A549 treated with AZD9567 at 1 μM for 4 hours (cell line): ENCODE data around the gene SPTBN4. TPM values are rescaled to one million over a fixed set of nuclear protein-coding genes. Genes with fewer than 3 reads are reported as not detected.

Experiments used
- total RNA-seq: library from RNA; stranded (reverse); fragments of 200-300 nt; extraction: Qiagen RNA extraction; gene quantifications from 5 replicates; pipeline ENCODE4 v1.2.3, GENCODE V29; 2022; ENCODE audit not compliant: insufficient read depth

Gene SPTBN4
- 0.32 to 0.72 TPM (median 0.52 TPM) in 5 replicates for total RNA-seq

DNA sequence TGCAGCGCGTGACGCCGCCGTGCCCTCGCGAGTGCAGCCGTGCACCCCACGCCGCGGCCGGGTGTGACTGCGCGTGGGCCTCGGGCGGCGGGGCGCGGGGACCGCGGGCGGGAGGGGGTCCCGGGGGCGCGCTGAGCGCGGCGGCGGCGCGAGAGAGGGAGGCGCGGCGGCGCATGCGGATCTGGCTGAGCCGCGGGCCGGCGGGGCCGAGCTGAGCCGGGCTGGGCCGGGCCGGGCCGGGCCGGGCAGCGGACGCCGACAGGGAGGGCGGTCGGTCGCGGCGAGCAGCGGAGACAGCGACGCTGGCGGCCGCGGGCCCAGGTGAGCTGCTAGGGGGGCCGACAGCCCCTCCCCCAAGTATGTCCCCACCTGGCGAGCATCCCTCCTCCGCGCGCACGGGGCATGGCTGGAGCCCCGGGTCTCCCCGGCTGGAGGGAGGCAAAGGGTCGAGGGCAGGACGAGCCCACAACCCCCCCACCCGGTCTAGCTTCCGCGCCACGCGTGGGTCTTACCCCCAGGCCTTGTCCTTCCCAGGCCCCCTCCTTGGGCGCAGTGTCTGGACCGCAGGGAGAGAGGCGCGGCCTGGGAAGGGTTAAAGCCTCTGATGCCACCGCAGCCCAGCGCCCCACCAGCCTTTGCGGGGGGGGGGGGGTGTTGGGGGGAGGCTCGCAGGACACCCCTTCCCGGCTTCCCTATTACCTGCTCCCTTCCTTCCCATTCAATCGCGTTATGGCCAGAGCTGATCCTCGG lies at the start of gene SPTBN4:
TSS of gene SPTBN4 (plus strand) at position 17 of the 750 bp plus-strand sequence. CDS start 5,621 bp downstream, outside the sequence.

DNA sequence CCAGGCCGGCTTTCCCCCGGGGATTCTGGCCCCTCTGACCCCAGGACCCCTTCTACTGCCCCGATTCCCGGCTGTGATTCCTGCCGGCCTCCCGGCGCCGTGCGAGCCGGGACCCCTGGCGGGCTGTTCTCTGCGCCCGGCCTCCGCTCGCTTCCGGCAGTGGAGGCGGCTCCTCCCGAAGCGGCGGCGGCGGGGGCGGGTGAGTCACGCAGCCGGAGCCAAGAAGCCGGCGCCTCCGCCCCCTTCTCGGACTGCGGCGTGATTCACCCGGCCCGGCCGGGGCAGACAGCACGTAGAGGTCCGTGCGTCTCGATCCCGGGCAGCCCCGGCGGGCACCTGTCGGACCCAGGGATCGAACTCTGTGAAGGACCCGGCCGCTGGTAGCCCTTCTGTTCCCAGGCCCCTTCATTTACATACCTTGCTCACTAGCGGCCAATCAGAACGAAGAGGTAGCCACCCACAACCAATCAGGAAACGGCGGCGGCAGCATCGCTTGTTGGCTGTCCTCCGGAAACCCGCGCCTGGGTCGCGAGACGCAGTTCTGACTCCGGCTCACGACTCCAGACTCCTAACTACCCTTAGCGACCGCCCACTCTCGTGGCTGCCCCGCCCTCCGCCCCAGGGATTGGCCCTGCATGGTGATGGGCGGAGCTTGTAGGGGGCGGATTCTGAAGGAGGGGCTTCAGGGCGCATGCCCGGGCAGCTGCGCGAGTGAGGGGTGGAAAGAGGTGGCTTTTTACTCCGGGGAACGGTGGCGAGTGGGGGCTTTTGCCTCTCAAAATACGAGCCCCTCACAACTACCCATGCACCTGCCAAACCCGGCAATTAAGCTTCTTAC lies 41.1 kb upstream of the SPTBN4 start, which contains the start of gene SERTAD1:
TSS of gene SERTAD1 (minus strand) at position 543 of the 838 bp plus-strand sequence. CDS start 2,446 bp downstream, outside the sequence.

DNA sequence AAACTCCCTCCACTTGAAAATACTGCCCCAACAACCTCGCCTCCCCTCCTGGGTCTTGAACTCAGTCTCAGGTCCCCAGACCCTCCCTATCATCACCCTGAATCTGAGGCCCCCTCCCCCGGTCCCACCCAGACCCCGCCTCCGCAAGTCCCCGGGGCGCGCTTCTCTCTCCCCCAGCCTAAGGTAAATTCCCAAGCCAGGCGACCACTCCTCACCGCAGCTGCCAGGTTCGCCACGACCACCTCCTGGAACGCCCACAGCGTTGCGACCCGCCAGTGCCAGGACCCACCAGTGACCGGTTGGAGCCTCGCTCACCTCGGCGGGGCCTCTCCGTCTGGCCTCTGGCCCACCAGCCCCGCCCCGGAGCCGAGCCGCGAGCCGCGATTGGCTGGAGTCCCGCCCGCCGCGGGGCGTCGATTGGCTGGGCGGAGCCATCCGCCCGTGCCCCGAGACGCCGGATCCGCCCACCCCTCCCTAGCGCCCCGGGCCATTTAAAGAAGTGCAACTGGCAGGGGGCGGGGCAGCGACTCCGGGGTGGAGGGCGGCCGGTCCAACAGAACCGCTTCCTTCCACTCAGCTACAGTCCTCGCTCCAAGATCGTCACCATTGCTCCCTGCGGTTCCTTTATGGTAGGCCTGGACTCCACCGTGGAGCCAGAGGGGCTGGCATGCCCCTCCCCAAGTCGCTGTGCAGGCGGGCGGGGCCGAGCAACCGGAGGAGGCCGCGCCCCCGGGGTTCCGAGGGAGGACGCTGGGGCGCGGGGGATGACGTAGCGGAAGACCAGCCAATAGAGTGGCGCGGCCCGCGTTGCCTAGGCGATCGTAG lies 22.6 kb upstream of the SPTBN4 start, which contains the start of gene SERTAD3:
TSS of gene SERTAD3 (minus strand) at position 336 of the 825 bp plus-strand sequence. CDS start 2,255 bp downstream, outside the sequence.

DNA sequence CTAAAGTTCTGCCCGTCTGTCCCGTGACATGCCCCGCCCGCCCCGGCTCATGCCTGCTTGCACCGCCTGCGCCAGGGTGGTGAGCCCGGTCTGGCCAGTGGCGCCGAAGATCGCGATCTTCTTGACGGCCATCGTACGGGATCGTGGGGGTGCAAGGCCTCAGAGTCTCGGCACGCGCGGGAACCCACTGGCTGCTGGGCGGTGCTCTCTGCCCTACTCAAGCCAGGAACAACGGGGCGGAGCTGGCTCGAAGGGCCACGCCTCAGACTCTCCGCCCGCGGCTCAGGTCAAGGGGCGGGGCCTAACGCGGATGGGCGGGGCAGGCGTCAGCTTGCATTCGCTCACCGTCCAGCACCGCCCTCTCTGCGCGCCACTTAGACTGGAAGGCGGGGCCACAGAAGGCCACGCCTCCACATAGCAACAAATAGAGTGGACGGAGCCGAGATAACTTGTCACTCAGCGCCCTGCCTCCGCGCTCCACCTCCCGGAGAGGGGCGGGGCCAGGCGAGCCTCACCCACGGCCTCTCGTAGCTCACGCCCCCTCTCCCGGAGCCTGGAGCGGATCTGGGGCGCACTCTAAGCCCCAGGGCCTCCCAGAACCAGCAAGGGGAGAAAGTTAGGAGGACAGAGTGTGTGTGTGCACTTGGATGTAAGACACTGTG lies 1.1 kb upstream of the SPTBN4 start, which contains the start of gene BLVRB:
TSS of gene BLVRB (minus strand) at position 189 of the 662 bp plus-strand sequence. CDS start at position 132, 57 bp downstream.

DNA sequence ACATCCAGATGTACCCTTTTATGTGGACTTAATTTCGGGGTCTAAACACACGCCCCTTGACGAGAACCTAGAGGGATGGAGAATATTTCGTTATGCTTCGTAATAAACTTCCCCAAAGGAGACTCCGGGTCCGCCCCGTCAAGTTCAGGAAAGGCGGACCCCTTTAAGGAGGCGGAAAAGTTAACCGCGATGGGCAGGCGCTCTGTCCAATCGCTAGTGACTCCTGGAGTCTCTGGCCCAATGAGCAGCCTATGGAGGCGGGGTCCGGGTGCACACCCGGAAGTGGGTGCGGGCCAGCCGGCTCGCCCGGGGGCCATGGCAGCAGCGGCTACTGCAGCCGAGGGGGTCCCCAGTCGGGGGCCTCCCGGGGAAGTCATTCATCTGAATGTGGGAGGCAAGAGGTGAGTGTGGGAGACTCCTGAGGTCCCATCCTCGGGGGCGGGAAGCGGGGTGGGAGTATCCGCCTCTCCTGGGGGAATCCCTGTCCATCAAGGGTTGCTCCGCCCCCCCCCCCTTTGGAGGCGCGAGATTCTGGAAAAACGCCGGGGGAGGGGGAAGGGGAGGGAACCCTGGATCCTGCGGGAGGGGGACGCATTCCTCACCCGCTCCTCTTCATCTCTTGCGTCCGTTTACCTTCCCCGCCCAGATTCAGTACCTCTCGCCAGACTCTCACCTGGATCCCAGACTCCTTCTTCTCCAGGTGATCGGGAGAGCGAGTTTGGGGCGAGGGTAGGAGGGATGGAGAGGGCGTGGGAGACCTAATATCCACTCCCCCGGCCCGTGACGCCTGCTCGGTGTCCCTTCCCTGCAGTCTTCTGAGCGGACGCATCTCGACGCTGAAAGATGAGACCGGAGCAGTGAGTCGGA lies 110.0 kb downstream of the SPTBN4 start, which contains the start of gene SHKBP1:
TSS of gene SHKBP1 (plus strand) at position 289 of the 867 bp plus-strand sequence. CDS start at position 316, 27 bp downstream.

DNA sequence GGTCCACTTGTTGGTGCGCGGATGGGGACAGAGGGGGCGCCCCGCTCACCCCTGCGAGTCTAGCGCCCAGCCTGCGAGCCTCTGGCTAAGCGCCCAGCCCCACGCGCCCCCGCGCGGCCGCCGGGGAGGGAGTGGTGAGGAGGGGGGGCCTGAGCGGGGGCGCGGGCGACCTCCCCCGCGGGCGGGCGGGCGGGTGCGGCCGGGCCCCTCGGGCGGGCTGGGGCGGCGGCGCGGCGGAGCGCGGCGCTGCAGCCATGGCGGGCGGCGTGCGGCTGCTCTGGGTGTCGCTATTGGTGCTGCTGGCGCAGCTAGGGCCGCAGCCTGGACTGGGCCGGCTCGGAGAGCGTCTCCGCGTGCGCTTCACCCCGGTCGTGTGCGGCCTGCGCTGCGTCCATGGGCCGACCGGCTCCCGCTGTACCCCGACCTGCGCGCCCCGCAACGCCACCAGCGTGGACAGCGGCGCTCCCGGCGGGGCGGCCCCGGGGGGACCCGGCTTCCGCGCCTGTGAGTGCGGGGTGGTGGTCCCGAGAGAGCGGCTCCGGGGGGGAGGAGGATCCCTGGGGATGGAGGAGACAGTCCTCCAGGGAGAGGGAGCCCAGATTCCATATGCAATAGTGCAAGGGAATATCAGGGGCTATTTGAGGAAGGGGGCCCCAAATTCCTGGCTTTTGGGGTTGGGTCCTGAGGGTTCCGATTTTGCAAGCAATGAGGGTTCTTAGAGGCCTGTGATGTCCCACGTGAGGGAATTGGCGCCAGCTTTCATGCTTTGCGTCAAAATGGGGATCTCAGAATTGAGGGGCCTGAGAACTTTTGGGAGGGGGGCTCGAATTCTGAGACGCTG lies 134.6 kb downstream of the SPTBN4 start, which contains the start of gene LTBP4:
TSS of gene LTBP4 (plus strand) at position 236 of the 841 bp plus-strand sequence. CDS start at position 255, 19 bp downstream.

Other genes starting within 250 kb of the SPTBN4 start
- 0.37 to 0.94 TPM (median 0.56 TPM) in 4 of 5 replicates, not detected in the other for gene TTC9B, start 248.6 kb upstream of the SPTBN4 start, total RNA-seq
- 0.11 to 0.31 TPM (median 0.22 TPM) in 4 of 5 replicates, not detected in the other for gene CCNP, start 240.3 kb upstream of the SPTBN4 start, total RNA-seq
- gene AKT2, start 181.7 kb upstream of the SPTBN4 start, total RNA-seq, result 124 to 171 TPM (median 166 TPM) in 5 replicates
- gene C19orf47, start 118.6 kb upstream of the SPTBN4 start, total RNA-seq, result 32.0 to 59.7 TPM (median 33.8 TPM) in 5 replicates
- 263 to 323 TPM (median 272 TPM) in 5 replicates for gene PLD3, start 118.3 kb upstream of the SPTBN4 start, total RNA-seq
- 0.27 to 0.35 TPM (median 0.31 TPM) in 4 of 5 replicates, not detected in the other for gene HIPK4, start 76.8 kb upstream of the SPTBN4 start, total RNA-seq
- gene PRX, start 53.6 kb upstream of the SPTBN4 start, total RNA-seq, result 1.4 to 1.6 TPM (median 1.5 TPM) in 5 replicates
- 24.0 to 53.9 TPM (median 42.9 TPM) in 5 replicates for gene SERTAD1, start 41.0 kb upstream of the SPTBN4 start, total RNA-seq
- gene SERTAD3, start 22.7 kb upstream of the SPTBN4 start, total RNA-seq, result 25.6 to 45.7 TPM (median 37.6 TPM) in 5 replicates
- gene BLVRB, start 1.3 kb upstream of the SPTBN4 start, total RNA-seq, result 240 to 363 TPM (median 318 TPM) in 5 replicates
- gene SHKBP1, start 109.9 kb downstream of the SPTBN4 start, total RNA-seq, result 125 to 139 TPM (median 133 TPM) in 5 replicates
- gene LTBP4, start 134.4 kb downstream of the SPTBN4 start, total RNA-seq, result 35.2 to 57.9 TPM (median 54.8 TPM) in 5 replicates
- gene NUMBL, start 223.7 kb downstream of the SPTBN4 start, total RNA-seq, result 47.8 to 82.6 TPM (median 77.1 TPM) in 5 replicates
- gene COQ8B, start 249.9 kb downstream of the SPTBN4 start, total RNA-seq, result 69.8 to 88.8 TPM (median 84.0 TPM) in 5 replicates